HFFc6 (cell line): Measurements from ENCODE around the gene TXLNA. TPM values are rescaled to one million over a fixed set of nuclear protein-coding genes. Genes with fewer than 3 reads are reported as not detected.

Experiments
- DNase-seq: peaks from one replicate; pipeline ENCODE4 v3.0.0-alpha.2; 2018
- H3K27ac Mint-ChIP-seq: 2 replicates; pipeline ENCODE4 v1.8.0; 2020; ENCODE audit warnings: mild to moderate bottlenecking, mixed read lengths
- H3K27me3 Mint-ChIP-seq: 2 replicates; pipeline ENCODE4 v1.8.0; 2021; ENCODE audit warnings: mild to moderate bottlenecking, moderate library complexity, mixed read lengths; ENCODE audit not compliant: insufficient read depth
- H3K36me3 Mint-ChIP-seq: 2 replicates; pipeline ENCODE4 v1.8.0; 2021; ENCODE audit warnings: low read depth, mixed read lengths
- H3K4me1 Mint-ChIP-seq: 2 replicates; pipeline ENCODE4 v1.8.0; 2020; ENCODE audit warnings: low read depth, mixed read lengths
- H3K4me3 Mint-ChIP-seq: 2 replicates; pipeline ENCODE4 v1.8.0; 2020; ENCODE audit warnings: mild to moderate bottlenecking, moderate library complexity, mixed read lengths
- H3K9me3 Mint-ChIP-seq: 2 replicates; pipeline ENCODE4 v1.8.0; 2020; ENCODE audit warnings: mild to moderate bottlenecking, mixed read lengths
- total RNA-seq, 6 experiments: library from RNA; stranded (reverse); fragmentation: NEBNext Ultra II Directional; extraction: Animal tissue kit (Norgen Biotek cat#: 25700); gene quantifications; 2 replicates in 1 of 6; 3 replicates in 5 of 6; pipeline ENCODE4 v1.2.3, GENCODE V29; 2021
- TF ChIP-seq, protein P1 (sequence below): fragments of 200-600 bp; sonication (generic); IDR thresholded peaks from 2 replicates; pipeline ENCODE4 v1.5.0; 2021; ENCODE audit warnings: antibody characterized with exemption, mild to moderate bottlenecking

TXLNA gene
- total RNA-seq, 6 experiments from 2014 or later = 89.4 to 95.2 (median 93.0) TPM

DNA sequence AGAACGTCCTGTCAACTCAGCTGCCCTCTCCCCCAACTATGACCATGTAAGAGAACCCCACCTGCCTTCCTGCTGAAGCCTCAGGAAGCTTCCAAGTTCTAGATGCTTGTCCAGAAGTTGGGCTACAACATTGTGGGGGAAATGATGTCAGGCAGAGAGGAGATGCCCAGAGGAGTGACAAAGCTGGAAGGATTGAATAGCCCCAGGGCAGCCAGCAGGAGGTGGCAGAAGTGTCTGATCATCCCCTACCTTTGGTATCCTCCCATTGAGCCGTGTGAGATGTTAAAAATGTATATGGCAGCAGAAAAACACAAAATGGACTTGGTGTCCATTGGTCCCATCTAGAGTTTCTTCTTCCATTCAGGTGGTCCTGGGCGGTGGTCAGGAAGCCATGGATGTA is 49.3 kb downstream of the TXLNA start:
- Mint-ChIP-seq H3K9me3 (no peaks in the 10 kb centered on the region), H3K27me3 (no peaks in the 10 kb centered on the region; the same call in 1 of the 2 replicates), H3K27ac (peak overlapping the region; percentile 22; the same call in 1 of the 2 replicates), H3K4me1 (peaks cover 24% of the 10 kb centered on the region), H3K36me3 (peaks cover 34% of the 10 kb centered on the region), H3K4me3 (no peak overlapping the region)
- no peak for DNase-seq
- TF ChIP-seq, protein P1, sequence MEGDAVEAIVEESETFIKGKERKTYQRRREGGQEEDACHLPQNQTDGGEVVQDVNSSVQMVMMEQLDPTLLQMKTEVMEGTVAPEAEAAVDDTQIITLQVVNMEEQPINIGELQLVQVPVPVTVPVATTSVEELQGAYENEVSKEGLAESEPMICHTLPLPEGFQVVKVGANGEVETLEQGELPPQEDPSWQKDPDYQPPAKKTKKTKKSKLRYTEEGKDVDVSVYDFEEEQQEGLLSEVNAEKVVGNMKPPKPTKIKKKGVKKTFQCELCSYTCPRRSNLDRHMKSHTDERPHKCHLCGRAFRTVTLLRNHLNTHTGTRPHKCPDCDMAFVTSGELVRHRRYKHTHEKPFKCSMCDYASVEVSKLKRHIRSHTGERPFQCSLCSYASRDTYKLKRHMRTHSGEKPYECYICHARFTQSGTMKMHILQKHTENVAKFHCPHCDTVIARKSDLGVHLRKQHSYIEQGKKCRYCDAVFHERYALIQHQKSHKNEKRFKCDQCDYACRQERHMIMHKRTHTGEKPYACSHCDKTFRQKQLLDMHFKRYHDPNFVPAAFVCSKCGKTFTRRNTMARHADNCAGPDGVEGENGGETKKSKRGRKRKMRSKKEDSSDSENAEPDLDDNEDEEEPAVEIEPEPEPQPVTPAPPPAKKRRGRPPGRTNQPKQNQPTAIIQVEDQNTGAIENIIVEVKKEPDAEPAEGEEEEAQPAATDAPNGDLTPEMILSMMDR = no peak

DNA sequence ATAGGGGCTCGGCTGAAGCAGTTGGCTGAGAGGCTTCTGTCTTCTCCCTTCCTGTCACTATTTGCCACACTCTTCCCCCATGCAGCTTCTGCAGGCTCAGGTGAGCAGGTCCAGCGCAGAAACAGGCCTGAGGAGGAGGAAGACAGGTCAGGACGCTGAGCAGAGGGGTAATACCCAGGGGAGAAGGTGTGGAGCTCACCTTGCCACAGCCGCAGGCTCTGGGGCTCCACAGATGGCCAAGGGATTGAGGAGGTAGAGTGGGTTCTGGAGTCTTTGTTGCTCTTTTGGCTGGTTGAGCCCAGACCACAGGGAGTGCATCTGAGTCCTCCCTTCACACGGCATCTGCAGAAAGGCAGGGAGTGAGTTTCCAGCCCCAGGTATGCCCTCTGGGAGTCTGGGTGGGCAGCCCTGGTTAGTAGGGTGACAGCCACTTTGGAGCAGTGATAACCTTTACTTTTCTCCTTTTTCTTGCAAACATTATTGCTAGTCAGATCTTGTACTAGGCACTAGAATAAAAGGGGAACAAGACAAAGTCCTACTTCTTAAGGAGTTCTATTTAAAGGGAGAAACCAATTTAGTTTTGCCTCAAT is 52.5 kb downstream of the TXLNA start:
- Mint-ChIP-seq H3K4me1 (peaks cover 42% of the 10 kb centered on the region), H3K9me3 (no peaks in the 10 kb centered on the region), H3K27ac (no peak overlapping the region), H3K36me3 (peaks cover 26% of the 10 kb centered on the region), H3K4me3 (no peak overlapping the region), H3K27me3 (no peaks in the 10 kb centered on the region; the same call in none of the 2 replicates)
- TF ChIP-seq, protein P1 = no peak
- no peak for DNase-seq

DNA sequence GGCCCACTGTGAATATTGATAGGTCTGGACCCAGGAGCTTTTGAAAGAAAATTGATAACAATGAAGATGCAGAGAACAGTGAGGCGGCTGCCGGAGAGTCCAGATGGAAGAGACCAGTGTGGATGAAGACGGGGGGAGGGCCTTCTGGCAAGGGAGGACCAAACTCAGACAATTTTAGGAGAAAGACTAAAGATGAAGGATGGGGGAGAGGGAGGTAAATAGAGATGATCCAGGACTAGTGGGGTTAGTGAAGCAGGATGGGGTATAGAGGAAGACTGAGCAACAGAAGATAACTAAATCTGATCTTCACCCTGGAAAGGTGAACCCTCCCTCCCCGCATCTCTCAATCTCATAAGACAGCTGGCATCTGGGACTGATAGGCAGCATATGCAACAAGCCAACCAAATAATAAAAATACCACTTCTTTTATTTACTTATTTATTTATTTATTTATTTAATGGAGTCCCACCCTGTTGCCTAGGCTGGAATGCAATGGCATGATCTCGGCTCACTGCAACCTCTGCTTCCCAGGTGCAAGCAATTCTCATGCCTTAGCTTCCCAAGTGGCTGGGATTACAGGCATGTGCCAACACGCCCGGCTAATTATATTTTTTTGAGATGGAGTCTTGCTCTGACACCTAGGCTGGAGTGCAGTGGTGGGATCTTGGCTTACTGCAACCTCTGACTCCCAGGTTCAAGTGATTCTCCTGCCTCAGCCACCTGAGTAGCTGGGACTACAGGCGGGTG is 53.3 kb downstream of the TXLNA start:
- Mint-ChIP-seq H3K27ac (no peak overlapping the region), H3K4me1 (peaks cover 36% of the 10 kb centered on the region), H3K4me3 (no peak overlapping the region), H3K36me3 (peaks cover 20% of the 10 kb centered on the region), H3K9me3 (no peaks in the 10 kb centered on the region), H3K27me3 (no peaks in the 10 kb centered on the region; the same call in none of the 2 replicates)
- TF ChIP-seq, protein P1 = no peak
- no peak for DNase-seq

DNA sequence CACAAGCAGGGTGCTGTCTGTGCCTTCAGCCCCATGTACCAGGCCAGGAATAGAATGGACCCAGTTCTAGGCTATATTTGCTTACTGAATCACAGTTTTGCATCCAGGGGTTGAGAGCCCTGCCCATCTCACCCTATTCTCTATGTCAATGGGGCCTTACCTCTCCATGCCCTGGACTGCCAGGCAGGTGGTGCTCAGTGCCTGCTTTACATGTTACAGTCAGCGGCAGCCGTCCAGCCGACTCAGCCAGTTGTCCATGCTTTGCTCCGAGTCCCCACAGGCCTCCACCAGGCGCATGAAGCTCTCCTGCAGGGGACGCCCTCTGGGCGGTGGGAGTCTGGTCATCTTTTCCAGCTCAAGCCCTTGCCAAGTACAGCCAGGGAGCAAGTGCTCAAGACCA is 55.3 kb downstream of the TXLNA start:
- Mint-ChIP-seq H3K36me3 (peaks cover 7% of the 10 kb centered on the region), H3K4me1 (peaks cover 24% of the 10 kb centered on the region), H3K9me3 (no peaks in the 10 kb centered on the region), H3K27ac (peak overlapping the region; percentile 96), H3K27me3 (no peaks in the 10 kb centered on the region; the same call in 1 of the 2 replicates), H3K4me3 (peak overlapping the region; percentile 75; the same call in 1 of the 2 replicates)
- DNase-seq = no peak
- TF ChIP-seq, protein P1 = no peak

DNA sequence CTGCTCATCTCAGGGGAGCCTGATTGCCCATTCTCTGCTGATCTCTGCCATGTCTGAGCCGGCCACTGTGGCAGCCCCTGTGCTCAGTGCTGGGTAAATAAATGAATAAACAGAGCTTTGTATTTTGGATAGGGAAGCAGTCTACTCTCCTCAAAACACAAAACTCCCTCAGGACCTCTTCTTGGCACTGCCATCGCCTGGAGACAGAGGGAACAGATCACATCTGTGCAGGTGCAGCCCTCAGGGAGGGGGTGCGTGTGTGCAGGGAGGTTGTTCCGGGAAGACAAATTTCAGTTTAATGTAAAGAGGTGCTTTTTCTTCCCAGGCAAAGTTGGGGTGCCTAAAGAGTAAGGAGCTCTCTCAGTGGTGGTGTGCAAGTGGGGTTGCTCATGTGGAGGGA is 59.9 kb downstream of the TXLNA start:
- no peak for DNase-seq
- Mint-ChIP-seq H3K36me3 (no peaks in the 10 kb centered on the region), H3K9me3 (no peaks in the 10 kb centered on the region), H3K4me1 (peaks cover 37% of the 10 kb centered on the region), H3K4me3 (no peak overlapping the region), H3K27me3 (no peaks in the 10 kb centered on the region; the same call in 1 of the 2 replicates), H3K27ac (no peak overlapping the region)
- TF ChIP-seq, protein P1 = no peak
